Fibroblast of the aortic adventitia (primary cell): ENCODE data around the gene KRTDAP. TPM values are rescaled to one million over a fixed set of nuclear protein-coding genes. Genes with fewer than 3 reads are reported as not detected.
"Not testable (repeated sequence)": the region's sequence is repeated elsewhere in the genome, so short reads cannot be mapped to it uniquely, and the experiment has no call there.

ENCODE experiments used
- DNase-seq: peaks from one replicate; pipeline ENCODE4 v3.0.0-alpha.2; 2010; ENCODE audit warnings: low read depth
- H3K4me3 ChIP-seq: 2 replicates; pipeline ENCODE4 v1.5.1; 2011; ENCODE audit warnings: low read depth, mild to moderate bottlenecking, control low read depth, low read length, moderate library complexity
- CTCF ChIP-seq: IDR thresholded peaks from 2 replicates; pipeline ENCODE4 v1.5.1; 2011; ENCODE audit warnings: mild to moderate bottlenecking, low read length, control low read depth, inconsistent platforms; ENCODE audit not compliant: insufficient read depth
- total RNA-seq: library from RNA; depleted of rRNA; stranded (reverse); fragments of >200 nt; gene quantifications from 2 replicates; pipeline ENCODE4 v1.2.3, GENCODE V29; 2012; ENCODE audit warnings: low replicate concordance

Gene KRTDAP
- total RNA-seq, 1 donor = not detected

DNA sequence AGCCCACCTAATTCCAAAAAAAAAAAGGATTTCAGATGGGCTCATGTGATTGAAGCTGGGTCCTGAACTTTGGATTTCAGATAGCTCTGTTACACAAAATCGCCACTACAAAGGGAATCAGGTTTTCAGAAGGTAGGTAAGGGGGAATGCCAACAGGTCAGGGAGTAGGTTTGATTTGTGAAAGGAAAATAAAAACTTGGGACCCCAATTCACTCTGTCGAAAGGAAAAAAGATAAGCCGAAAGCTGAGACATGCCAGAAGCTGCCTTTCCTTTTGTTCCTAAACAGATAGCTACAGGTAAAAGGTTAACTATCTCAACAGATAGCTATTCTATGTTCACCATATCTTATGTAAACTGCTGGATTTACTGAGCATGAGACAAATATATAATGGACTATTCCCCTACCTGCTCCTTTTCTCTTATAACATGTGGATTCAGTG is 4.0 kb downstream of the KRTDAP start:
- no peak for TF ChIP-seq CTCF
- DNase-seq = no peak
- no peak overlapping the region for H3K4me3 ChIP-seq

GRCh38 chr19:35484252-35485036 is 5.8 kb downstream of the KRTDAP start:
- TF ChIP-seq CTCF = no peak
- DNase-seq = no peak
- H3K4me3 ChIP-seq = no peak overlapping the region

DNA sequence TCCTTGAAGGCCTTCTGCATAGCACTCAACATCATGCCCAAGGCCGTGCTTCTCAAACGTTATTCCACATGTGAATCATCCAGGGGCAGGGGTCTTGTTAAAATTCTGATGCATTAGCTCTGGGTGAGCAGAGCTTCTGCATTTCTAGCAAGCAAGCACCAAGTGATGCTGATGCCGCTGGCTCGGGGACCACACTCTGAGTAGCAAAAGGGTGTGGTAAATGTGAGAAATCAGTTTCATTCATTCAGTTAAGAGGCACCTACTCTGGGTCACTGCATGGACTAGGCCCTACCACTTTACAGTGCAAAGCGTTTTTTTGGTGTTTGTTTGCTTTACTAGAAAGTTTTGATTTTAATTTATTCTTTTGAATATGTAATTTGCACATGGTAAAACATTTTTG is 7.2 kb downstream of the KRTDAP start:
- no peak overlapping the region for H3K4me3 ChIP-seq
- DNase-seq = no peak
- TF ChIP-seq CTCF = no peak

GRCh38 chr19:35478794-35479677 is 11.2 kb downstream of the KRTDAP start:
- no peak for TF ChIP-seq CTCF
- no peak for DNase-seq
- H3K4me3 ChIP-seq = no peak overlapping the region

- H3K4me3 ChIP-seq = no peak overlapping the region
- no peak for DNase-seq
- no peak for TF ChIP-seq CTCF
Measured at GRCh38 chr19:35476149-35476548, 14.1 kb downstream of the KRTDAP start.

DNA sequence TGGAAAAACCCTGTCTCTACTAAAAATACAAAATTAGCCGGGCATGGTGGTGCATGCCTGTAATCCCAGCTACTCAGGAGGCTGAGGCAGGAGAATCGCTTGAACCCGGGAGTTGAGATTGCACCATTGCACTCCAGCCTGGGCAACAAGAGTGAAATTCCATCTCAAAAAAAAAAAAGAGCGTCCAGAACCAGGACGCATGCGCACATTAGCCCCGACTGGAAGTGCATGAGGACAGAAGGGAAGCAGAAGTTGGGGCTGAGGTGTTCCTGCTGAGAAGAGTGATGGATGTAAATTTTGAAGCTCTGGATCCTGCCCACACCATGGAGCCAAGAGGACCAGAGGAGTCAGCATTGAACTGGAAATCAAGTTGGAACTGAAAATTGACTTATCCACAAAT is 15.7 kb downstream of the KRTDAP start:
- DNase-seq, H3K4me3 ChIP-seq: not testable (repeated sequence)

DNA sequence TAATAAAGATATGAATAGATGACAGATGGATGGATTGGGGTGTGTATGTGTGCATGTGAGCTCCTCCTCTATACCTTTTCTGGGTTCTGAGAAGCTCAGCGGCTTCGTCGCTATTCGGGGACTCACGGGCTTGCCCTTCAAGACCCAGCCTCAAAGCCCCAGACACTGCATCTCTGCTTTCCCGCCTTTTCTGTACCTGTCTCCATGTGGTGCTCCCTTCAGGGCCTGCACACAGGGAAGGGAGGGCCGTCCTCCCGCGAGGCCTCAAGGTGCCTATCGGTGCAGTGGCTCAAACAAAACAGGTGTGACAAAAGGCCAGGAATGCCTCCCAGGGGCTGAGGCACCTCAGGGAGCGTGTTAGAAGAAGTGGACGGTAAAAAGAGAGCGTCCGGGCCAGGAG is 16.2 kb downstream of the KRTDAP start:
- no peak for TF ChIP-seq CTCF
- DNase-seq = no peak
- no peak overlapping the region for H3K4me3 ChIP-seq
